Epithelial cell of esophagus (primary cell): ENCODE measurements around the gene AMPD3.

Experiments
- DNase-seq: peaks from one replicate; pipeline ENCODE4 v3.0.0; 2010; ENCODE audit warnings: low read depth
- H3K4me3 ChIP-seq: 2 replicates; pipeline ENCODE4 v1.5.1; 2011; ENCODE audit warnings: mild to moderate bottlenecking, low read length, control low read depth
- TF ChIP-seq, protein P1 (sequence below): IDR thresholded peaks from 2 replicates; pipeline ENCODE4 v1.5.1; 2011; ENCODE audit warnings: low read depth, mild to moderate bottlenecking, low read length, control low read depth, inconsistent platforms; ENCODE audit not compliant: insufficient read depth; ENCODE audit errors: missing control alignments

The AMPD3 gene

DNA sequence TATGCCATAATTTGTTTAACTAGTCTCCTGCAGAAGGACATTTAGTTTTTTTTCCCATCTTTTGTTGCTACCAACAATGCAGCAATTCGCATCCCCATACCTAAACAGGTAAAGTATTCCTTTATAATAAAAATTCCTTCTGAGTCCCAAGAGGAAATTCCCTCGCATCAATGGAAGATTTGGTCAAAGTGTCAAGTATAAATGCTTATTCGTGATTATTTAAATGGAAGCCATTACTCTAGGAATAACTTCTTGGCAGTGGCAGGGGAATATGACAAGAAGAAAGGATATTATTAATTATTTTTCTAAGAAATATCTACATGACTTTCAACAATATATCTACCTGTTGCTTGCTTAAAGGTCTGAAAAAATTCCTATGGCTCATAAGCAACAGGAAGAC is 60.4 kb downstream of the AMPD3 start:
- TF ChIP-seq, protein P1, sequence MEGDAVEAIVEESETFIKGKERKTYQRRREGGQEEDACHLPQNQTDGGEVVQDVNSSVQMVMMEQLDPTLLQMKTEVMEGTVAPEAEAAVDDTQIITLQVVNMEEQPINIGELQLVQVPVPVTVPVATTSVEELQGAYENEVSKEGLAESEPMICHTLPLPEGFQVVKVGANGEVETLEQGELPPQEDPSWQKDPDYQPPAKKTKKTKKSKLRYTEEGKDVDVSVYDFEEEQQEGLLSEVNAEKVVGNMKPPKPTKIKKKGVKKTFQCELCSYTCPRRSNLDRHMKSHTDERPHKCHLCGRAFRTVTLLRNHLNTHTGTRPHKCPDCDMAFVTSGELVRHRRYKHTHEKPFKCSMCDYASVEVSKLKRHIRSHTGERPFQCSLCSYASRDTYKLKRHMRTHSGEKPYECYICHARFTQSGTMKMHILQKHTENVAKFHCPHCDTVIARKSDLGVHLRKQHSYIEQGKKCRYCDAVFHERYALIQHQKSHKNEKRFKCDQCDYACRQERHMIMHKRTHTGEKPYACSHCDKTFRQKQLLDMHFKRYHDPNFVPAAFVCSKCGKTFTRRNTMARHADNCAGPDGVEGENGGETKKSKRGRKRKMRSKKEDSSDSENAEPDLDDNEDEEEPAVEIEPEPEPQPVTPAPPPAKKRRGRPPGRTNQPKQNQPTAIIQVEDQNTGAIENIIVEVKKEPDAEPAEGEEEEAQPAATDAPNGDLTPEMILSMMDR, result no peak
- no peak for DNase-seq
- H3K4me3 ChIP-seq, result no peak overlapping the region

DNA sequence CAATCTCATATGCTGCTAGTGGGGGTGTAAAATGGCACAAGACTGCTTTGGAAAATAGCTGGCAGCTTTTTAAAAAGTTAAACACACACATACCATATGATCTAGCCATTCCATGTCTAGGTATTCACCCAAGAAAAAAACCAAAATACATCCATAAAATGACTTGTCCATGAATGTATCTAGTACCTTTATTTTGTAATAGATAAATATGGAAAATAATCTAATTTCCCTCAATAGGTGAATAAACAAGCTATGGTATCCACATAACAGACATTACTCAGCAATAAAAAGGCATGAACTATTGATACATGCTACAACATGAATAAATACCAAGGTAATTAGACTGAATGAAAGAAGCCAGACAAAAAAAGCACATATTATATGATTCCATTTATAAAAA is 63.1 kb downstream of the AMPD3 start:
- no peak overlapping the region for H3K4me3 ChIP-seq
- DNase-seq, result peak; percentile 71
- TF ChIP-seq, protein P1, result no peak

DNA sequence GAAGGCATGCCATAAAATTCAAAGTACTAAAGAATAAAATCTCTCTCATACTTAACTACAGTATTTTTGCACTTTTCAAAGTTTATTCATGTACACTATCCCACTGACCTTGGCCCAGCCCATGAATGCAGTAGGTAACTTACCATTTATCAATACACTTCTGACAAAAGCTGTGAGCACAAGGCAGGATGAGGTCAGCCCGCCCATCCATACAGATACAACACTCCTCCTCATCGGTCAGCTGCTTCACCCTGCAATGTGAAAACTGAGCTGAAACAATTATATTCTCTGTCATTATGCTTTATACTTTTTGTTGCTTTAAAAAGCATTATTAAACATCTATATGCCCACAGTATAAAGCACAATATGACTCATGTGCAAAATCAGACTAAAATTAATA is 63.8 kb downstream of the AMPD3 start:
- TF ChIP-seq, protein P1, result no peak
- H3K4me3 ChIP-seq, result no peak overlapping the region
- no peak for DNase-seq

DNA sequence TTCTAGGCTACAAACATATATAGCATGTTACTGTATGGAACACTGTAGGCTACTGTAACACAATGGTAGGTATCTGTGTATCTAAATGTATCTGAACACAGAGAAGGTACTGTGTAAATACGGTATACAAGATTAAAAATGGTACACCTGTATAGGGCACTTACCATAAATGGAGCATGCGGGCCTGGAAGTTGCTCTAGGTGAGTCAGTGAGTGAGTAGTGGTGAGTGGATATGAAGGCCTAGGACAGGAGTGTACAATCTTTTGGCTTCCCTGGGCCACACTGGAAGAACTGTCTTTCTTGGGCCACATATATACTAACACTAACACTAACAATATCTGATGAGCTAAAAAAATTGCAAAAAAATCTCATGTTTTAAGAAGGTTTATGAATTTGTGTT is 64.6 kb downstream of the AMPD3 start:
- peak; percentile 72 for DNase-seq
- TF ChIP-seq, protein P1, result no peak
- H3K4me3 ChIP-seq, result no peak overlapping the region

DNA sequence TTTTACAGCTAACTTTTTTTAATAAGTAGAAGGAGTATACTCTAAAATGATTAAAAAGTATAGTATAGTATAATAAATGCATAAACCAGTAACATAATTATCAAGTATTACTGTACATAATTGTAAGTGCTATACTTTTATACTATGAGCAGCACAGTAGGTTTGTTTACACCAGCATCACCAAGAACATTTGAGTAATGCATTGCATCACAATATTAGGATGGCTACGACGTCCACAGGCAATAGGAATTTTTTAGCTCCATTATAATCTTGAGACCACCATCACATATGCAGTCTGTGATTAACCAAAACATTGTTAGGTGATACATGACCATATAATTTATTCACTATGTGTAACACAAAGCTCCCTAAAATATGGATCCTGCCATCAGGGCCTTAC is 65.5 kb downstream of the AMPD3 start:
- H3K4me3 ChIP-seq, result no peak overlapping the region
- DNase-seq, result no peak

DNA sequence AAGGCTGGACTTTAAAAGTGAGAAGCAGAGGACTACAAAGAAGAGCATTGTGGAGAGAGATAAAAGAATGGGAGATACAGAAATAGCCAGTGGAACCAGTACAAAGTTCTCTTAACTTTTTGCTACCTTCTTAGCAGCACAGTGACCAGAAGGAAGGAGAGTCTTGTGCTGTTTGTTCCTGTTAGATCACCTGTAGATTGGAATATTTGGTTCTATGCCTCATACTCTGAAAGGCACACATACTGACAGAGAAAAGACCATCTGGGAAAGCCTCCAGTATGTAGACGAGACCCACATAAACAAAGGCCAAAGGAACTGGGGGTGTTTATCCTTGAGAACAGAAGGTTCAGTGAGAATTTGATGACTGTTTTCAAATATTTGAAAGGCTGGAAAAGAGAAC is 67.2 kb downstream of the AMPD3 start:
- no peak overlapping the region for H3K4me3 ChIP-seq
- no peak for DNase-seq
- TF ChIP-seq, protein P1, result no peak

More for the DNA sequence above, 65.5 kb downstream of the AMPD3 start:
- TF ChIP-seq, protein P1, result no peak

DNA sequence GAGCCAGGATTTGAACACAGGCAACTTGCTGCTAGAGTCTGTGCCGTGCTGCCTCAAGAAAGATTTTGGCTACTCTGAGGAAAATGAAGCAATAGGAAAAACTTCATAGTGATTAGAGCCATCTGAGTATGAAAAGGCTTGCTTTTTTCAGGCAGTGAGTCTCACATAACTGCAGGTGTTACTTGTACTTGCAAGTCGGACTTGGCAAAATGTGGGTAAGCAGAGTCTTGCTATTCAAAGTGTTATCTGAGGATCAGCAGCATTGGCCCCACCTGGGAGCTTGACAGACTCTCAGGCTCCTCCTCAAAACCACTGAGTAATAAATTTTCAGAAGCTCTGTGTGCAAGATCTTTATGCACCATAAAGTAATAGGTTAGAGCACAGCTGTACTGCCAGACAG is 67.9 kb downstream of the AMPD3 start:
- no peak overlapping the region for H3K4me3 ChIP-seq
- peak; percentile 46 for DNase-seq
- TF ChIP-seq, protein P1, result no peak
